Measurements from ENCODE around the gene NUP160.

- TF ChIP-seq POLR2A (IDR thresholded peaks at IDR 0.05) = no peak
- TF ChIP-seq CTCF (IDR thresholded peaks at IDR 0.05) = no peak
These were observed 63.3 kb downstream of the NUP160 start for GRCh38 chr11:47784785-47785381.

Measured in body of pancreas (tissue), 4 donors.